H9 (cell line): ENCODE measurements around the gene KCNJ1. TPM values are rescaled to one million over a fixed set of nuclear protein-coding genes. Genes with fewer than 3 reads are reported as not detected.

Experiments used
- DNase-seq: peaks from one replicate; pipeline ENCODE4 v3.0.0-alpha.2; 2017
- H2AFZ ChIP-seq: one replicate; pipeline ENCODE4 v1.6.1; 2013; ENCODE audit warnings: mild to moderate bottlenecking, low read length, control low read depth, moderate library complexity
- H2AK5ac ChIP-seq: 2 replicates; pipeline ENCODE4 v1.6.1; 2013; ENCODE audit warnings: low read length, control low read depth, mixed read lengths; ENCODE audit not compliant: insufficient read length
- H2BK120ac ChIP-seq: one replicate; pipeline ENCODE4 v1.6.1; 2013; ENCODE audit warnings: low read depth, mild to moderate bottlenecking, low read length, control low read depth, inconsistent platforms; ENCODE audit not compliant: poor library complexity, severe bottlenecking
- H2BK12ac ChIP-seq: 2 replicates; pipeline ENCODE4 v1.6.1; 2013; ENCODE audit warnings: low read length, control low read depth, mixed read lengths, low read depth; ENCODE audit not compliant: insufficient read length
- H2BK15ac ChIP-seq: 2 replicates; pipeline ENCODE4 v1.6.1; 2013; ENCODE audit warnings: low read depth, low read length, control low read depth
- H2BK20ac ChIP-seq: one replicate; pipeline ENCODE4 v1.6.1; 2013; ENCODE audit warnings: low read depth, mild to moderate bottlenecking, low read length, control low read depth, inconsistent platforms; ENCODE audit not compliant: poor library complexity, severe bottlenecking
- H2BK5ac ChIP-seq: 2 replicates; pipeline ENCODE4 v1.6.1; 2013; ENCODE audit warnings: low read length, control low read depth, mixed read lengths; ENCODE audit not compliant: insufficient read length
- H3K14ac ChIP-seq: 2 replicates; pipeline ENCODE4 v1.6.1; 2013; ENCODE audit warnings: low read length, control low read depth; ENCODE audit not compliant: insufficient read depth
- H3K18ac ChIP-seq: 2 replicates; pipeline ENCODE4 v1.6.1; 2013; ENCODE audit warnings: low read depth, mild to moderate bottlenecking, mixed read lengths, low read length, control low read depth; ENCODE audit not compliant: insufficient read length
- H3K23ac ChIP-seq: 2 replicates; pipeline ENCODE4 v1.6.1; 2013; ENCODE audit warnings: low read length, control low read depth, mixed read lengths, low read depth; ENCODE audit not compliant: insufficient read length
- H3K23me2 ChIP-seq: 2 replicates; pipeline ENCODE4 v1.6.1; 2013; ENCODE audit warnings: low read depth, mild to moderate bottlenecking, mixed read lengths, low read length, control low read depth; ENCODE audit not compliant: insufficient read length, poor library complexity, severe bottlenecking
- H3K27ac ChIP-seq: 2 replicates; pipeline ENCODE4 v1.5.1; 2013; ENCODE audit warnings: low read length, control low read depth, mixed read lengths, low read depth; ENCODE audit not compliant: insufficient read length
- H3K27me3 ChIP-seq: 2 replicates; pipeline ENCODE4 v1.6.1; 2013; ENCODE audit warnings: low read length, control low read depth, inconsistent platforms; ENCODE audit not compliant: insufficient read depth
- H3K4ac ChIP-seq: 2 replicates; pipeline ENCODE4 v1.6.1; 2013; ENCODE audit warnings: low read depth, mild to moderate bottlenecking, control low read depth, inconsistent platforms, low read length, moderate library complexity
- H3K4me1 ChIP-seq: 2 replicates; pipeline ENCODE4 v1.6.1; 2013; ENCODE audit warnings: low read length, control low read depth, inconsistent platforms; ENCODE audit not compliant: insufficient read depth
- H3K4me2 ChIP-seq: 2 replicates; pipeline ENCODE4 v1.6.1; 2013; ENCODE audit warnings: low read length, control low read depth, mixed read lengths; ENCODE audit not compliant: insufficient read length, insufficient read depth
- H3K56ac ChIP-seq: 2 replicates; pipeline ENCODE4 v1.6.1; 2013; ENCODE audit warnings: low read depth, mild to moderate bottlenecking, mixed read lengths, low read length, control low read depth; ENCODE audit not compliant: insufficient read length
- H3K79me1 ChIP-seq: 2 replicates; pipeline ENCODE4 v1.6.1; 2013; ENCODE audit warnings: low read depth, mild to moderate bottlenecking, moderate library complexity, low read length, control low read depth, inconsistent platforms; ENCODE audit not compliant: insufficient read depth, poor library complexity, severe bottlenecking
- H3K79me2 ChIP-seq: 2 replicates; pipeline ENCODE4 v1.6.1; 2013; ENCODE audit warnings: low read length, control low read depth, inconsistent platforms; ENCODE audit not compliant: insufficient read depth
- H3K9ac ChIP-seq: 2 replicates; pipeline ENCODE4 v1.6.1; 2013; ENCODE audit warnings: low read length, control low read depth, mixed read lengths; ENCODE audit not compliant: insufficient read length; ENCODE audit errors: extremely low read depth
- H3K9me3 ChIP-seq: one replicate; pipeline ENCODE4 v1.6.1; 2013; ENCODE audit warnings: low read depth, low read length, inconsistent platforms; ENCODE audit not compliant: control insufficient read depth
- H3T11ph ChIP-seq: one replicate; pipeline ENCODE4 v1.6.1; 2013; ENCODE audit warnings: mild to moderate bottlenecking, low read length, control low read depth, inconsistent platforms
- H4K20me1 ChIP-seq: one replicate; pipeline ENCODE4 v1.6.1; 2013; ENCODE audit not compliant: control insufficient read depth, insufficient read length, insufficient read depth
- H4K5ac ChIP-seq: 2 replicates; pipeline ENCODE4 v1.6.1; 2013; ENCODE audit warnings: low read depth, mild to moderate bottlenecking, mixed read lengths, low read length, control low read depth; ENCODE audit not compliant: insufficient read length
- H4K8ac ChIP-seq: replicated peaks from 2 replicates; pipeline ENCODE4 v1.6.1; 2013; ENCODE audit warnings: low read length, control low read depth, mixed read lengths, low read depth; ENCODE audit not compliant: insufficient read length
- H4K91ac ChIP-seq: 2 replicates; pipeline ENCODE4 v1.6.1; 2013; ENCODE audit warnings: low read depth, mild to moderate bottlenecking, moderate library complexity, mixed read lengths, low read length, control low read depth; ENCODE audit not compliant: insufficient read length
- H3K27ac Mint-ChIP-seq, 3 experiments: 2 replicates in 2 of 3; 3 replicates in 1 of 3; pipeline ENCODE4 v1.8.0; 2020 to 2021; ENCODE audit warnings: mixed read lengths in 3 of 3, mild to moderate bottlenecking in 1 of 3, moderate library complexity in 1 of 3
- H3K27me3 Mint-ChIP-seq: 2 replicates; pipeline ENCODE4 v1.8.0; 2021; ENCODE audit warnings: low read depth, mild to moderate bottlenecking, moderate library complexity, mixed read lengths
- H3K36me3 Mint-ChIP-seq, 3 experiments: 2 replicates in 2 of 3; 3 replicates in 1 of 3; pipeline ENCODE4 v1.8.0; 2020 to 2021; ENCODE audit warnings: low read depth in 3 of 3, mixed read lengths in 3 of 3; ENCODE audit not compliant: insufficient read depth in 1 of 3
- H3K4me1 Mint-ChIP-seq, 2 experiments: 2 replicates each; pipeline ENCODE4 v1.8.0; 2020; ENCODE audit warnings: mixed read lengths in 2 of 2
- H3K4me3 Mint-ChIP-seq, 2 experiments: 2 replicates in 1 of 2; 3 replicates in 1 of 2; pipeline ENCODE4 v1.8.0; 2020 to 2021; ENCODE audit warnings: mild to moderate bottlenecking in 2 of 2, mixed read lengths in 2 of 2, moderate library complexity in 1 of 2
- H3K9me3 Mint-ChIP-seq, 2 experiments: 2 replicates in 1 of 2; 3 replicates in 1 of 2; pipeline ENCODE4 v1.8.0; 2020; ENCODE audit warnings: mild to moderate bottlenecking in 2 of 2, mixed read lengths in 2 of 2, moderate library complexity in 1 of 2
- CTCF ChIP-seq: fragments of 200-600 bp; sonication (generic); conservative IDR thresholded peaks from 3 replicates; pipeline ENCODE4 v1.8.0; 2021; ENCODE audit warnings: antibody characterized with exemption, mild to moderate bottlenecking
- WGBS: extraction: QIAGEN DNeasy Blood & Tissue Kit; methylation state at CpG from one replicate; pipeline ENCODE4 v1.1.7; 2013; ENCODE audit warnings: missing lambda C conversion rate, low lambda C conversion rate, mixed read lengths; ENCODE audit not compliant: insufficient read length; ENCODE audit errors: extremely low coverage; 5-methylcytosine and 5-hydroxymethylcytosine counted together
- total RNA-seq: library from RNA; stranded (reverse); gene quantifications from 2 replicates; pipeline ENCODE4 v1.2.1, GENCODE V29; 2021

KCNJ1 gene
- total RNA-seq, 1 experiment from 2014 or later: not detected

- WGBS: no CpG with 5 or more reads among the region's 2 CpGs
- Histone ChIP-seq H3K4ac (no peak overlapping the region), H3T11ph (no peak overlapping the region), H3K4me1 (0 out of 2 replicates have a peak, but pooled peaks cover 4% of the 10 kb centered on the region), H3K79me2 (no peaks in the 10 kb centered on the region), H2BK12ac (no peak overlapping the region), H3K79me1 (no peaks in the 10 kb centered on the region), H2BK120ac (no peak overlapping the region), H3K56ac (no peak overlapping the region), H2BK5ac (no peak overlapping the region), H2AFZ (no peak overlapping the region), H3K4me2 (no peak overlapping the region), H3K18ac (no peak overlapping the region), H4K5ac (no peak overlapping the region), H2BK20ac (no peak overlapping the region), H4K20me1 (no peaks in the 10 kb centered on the region), H3K9me3 (no peaks in the 10 kb centered on the region), H3K23me2 (peaks cover 4% of the 10 kb centered on the region), H2BK15ac (no peak overlapping the region), H4K8ac (no peak overlapping the region), H3K27me3 (no peaks in the 10 kb centered on the region), H2AK5ac (no peak overlapping the region), H3K27ac (no peak overlapping the region), H3K9ac (no peak overlapping the region), H3K23ac (no peak overlapping the region), H4K91ac (no peak overlapping the region), H3K14ac (no peak overlapping the region)
- H3K9me3 Mint-ChIP-seq: no peaks in the 10 kb centered on the region; a peak in 1 of 5 replicates
- no peak for TF ChIP-seq CTCF
- peaks cover 3% of the 10 kb centered on the region; the same call in 1 of the 2 replicates for H3K27me3 Mint-ChIP-seq
- no peak for DNase-seq
- H3K4me3 Mint-ChIP-seq: no peak overlapping the region
- H3K27ac Mint-ChIP-seq: no peak overlapping the region
- peaks cover 0 to 1% (median 0%) of the 10 kb centered on the region in 3 experiments; a peak in 1 of 7 replicates for H3K36me3 Mint-ChIP-seq
- H3K4me1 Mint-ChIP-seq: peaks cover 17 to 34% of the 10 kb centered on the region in 2 experiments
Measured at GRCh38 chr11:128822130-128822529, 45.0 kb downstream of the KCNJ1 start.
